H9 (cell line): Measurements from ENCODE around the gene LKAAEAR1. TPM values are rescaled to one million over a fixed set of nuclear protein-coding genes. Genes with fewer than 3 reads are reported as not detected.

Source experiments
- DNase-seq: peaks from one replicate; pipeline ENCODE4 v3.0.0-alpha.2; 2017
- H2AFZ ChIP-seq: one replicate; pipeline ENCODE4 v1.6.1; 2013; ENCODE audit warnings: mild to moderate bottlenecking, low read length, control low read depth, moderate library complexity
- H2AK5ac ChIP-seq: 2 replicates; pipeline ENCODE4 v1.6.1; 2013; ENCODE audit warnings: low read length, control low read depth, mixed read lengths; ENCODE audit not compliant: insufficient read length
- H2BK120ac ChIP-seq: one replicate; pipeline ENCODE4 v1.6.1; 2013; ENCODE audit warnings: low read depth, mild to moderate bottlenecking, low read length, control low read depth, inconsistent platforms; ENCODE audit not compliant: poor library complexity, severe bottlenecking
- H2BK12ac ChIP-seq: 2 replicates; pipeline ENCODE4 v1.6.1; 2013; ENCODE audit warnings: low read length, control low read depth, mixed read lengths, low read depth; ENCODE audit not compliant: insufficient read length
- H2BK15ac ChIP-seq: 2 replicates; pipeline ENCODE4 v1.6.1; 2013; ENCODE audit warnings: low read depth, low read length, control low read depth
- H2BK20ac ChIP-seq: one replicate; pipeline ENCODE4 v1.6.1; 2013; ENCODE audit warnings: low read depth, mild to moderate bottlenecking, low read length, control low read depth, inconsistent platforms; ENCODE audit not compliant: poor library complexity, severe bottlenecking
- H2BK5ac ChIP-seq: 2 replicates; pipeline ENCODE4 v1.6.1; 2013; ENCODE audit warnings: low read length, control low read depth, mixed read lengths; ENCODE audit not compliant: insufficient read length
- H3K14ac ChIP-seq: 2 replicates; pipeline ENCODE4 v1.6.1; 2013; ENCODE audit warnings: low read length, control low read depth; ENCODE audit not compliant: insufficient read depth
- H3K18ac ChIP-seq: 2 replicates; pipeline ENCODE4 v1.6.1; 2013; ENCODE audit warnings: low read depth, mild to moderate bottlenecking, mixed read lengths, low read length, control low read depth; ENCODE audit not compliant: insufficient read length
- H3K23ac ChIP-seq: 2 replicates; pipeline ENCODE4 v1.6.1; 2013; ENCODE audit warnings: low read length, control low read depth, mixed read lengths, low read depth; ENCODE audit not compliant: insufficient read length
- H3K23me2 ChIP-seq: 2 replicates; pipeline ENCODE4 v1.6.1; 2013; ENCODE audit warnings: low read depth, mild to moderate bottlenecking, mixed read lengths, low read length, control low read depth; ENCODE audit not compliant: insufficient read length, poor library complexity, severe bottlenecking
- H3K27ac ChIP-seq: 2 replicates; pipeline ENCODE4 v1.5.1; 2013; ENCODE audit warnings: low read length, control low read depth, mixed read lengths, low read depth; ENCODE audit not compliant: insufficient read length
- H3K27me3 ChIP-seq: 2 replicates; pipeline ENCODE4 v1.6.1; 2013; ENCODE audit warnings: low read length, control low read depth, inconsistent platforms; ENCODE audit not compliant: insufficient read depth
- H3K4ac ChIP-seq: 2 replicates; pipeline ENCODE4 v1.6.1; 2013; ENCODE audit warnings: low read depth, mild to moderate bottlenecking, control low read depth, inconsistent platforms, low read length, moderate library complexity
- H3K4me1 ChIP-seq: 2 replicates; pipeline ENCODE4 v1.6.1; 2013; ENCODE audit warnings: low read length, control low read depth, inconsistent platforms; ENCODE audit not compliant: insufficient read depth
- H3K4me2 ChIP-seq: 2 replicates; pipeline ENCODE4 v1.6.1; 2013; ENCODE audit warnings: low read length, control low read depth, mixed read lengths; ENCODE audit not compliant: insufficient read length, insufficient read depth
- H3K56ac ChIP-seq: 2 replicates; pipeline ENCODE4 v1.6.1; 2013; ENCODE audit warnings: low read depth, mild to moderate bottlenecking, mixed read lengths, low read length, control low read depth; ENCODE audit not compliant: insufficient read length
- H3K79me1 ChIP-seq: 2 replicates; pipeline ENCODE4 v1.6.1; 2013; ENCODE audit warnings: low read depth, mild to moderate bottlenecking, moderate library complexity, low read length, control low read depth, inconsistent platforms; ENCODE audit not compliant: insufficient read depth, poor library complexity, severe bottlenecking
- H3K79me2 ChIP-seq: 2 replicates; pipeline ENCODE4 v1.6.1; 2013; ENCODE audit warnings: low read length, control low read depth, inconsistent platforms; ENCODE audit not compliant: insufficient read depth
- H3K9ac ChIP-seq: 2 replicates; pipeline ENCODE4 v1.6.1; 2013; ENCODE audit warnings: low read length, control low read depth, mixed read lengths; ENCODE audit not compliant: insufficient read length; ENCODE audit errors: extremely low read depth
- H3K9me3 ChIP-seq: one replicate; pipeline ENCODE4 v1.6.1; 2013; ENCODE audit warnings: low read depth, low read length, inconsistent platforms; ENCODE audit not compliant: control insufficient read depth
- H3T11ph ChIP-seq: one replicate; pipeline ENCODE4 v1.6.1; 2013; ENCODE audit warnings: mild to moderate bottlenecking, low read length, control low read depth, inconsistent platforms
- H4K20me1 ChIP-seq: one replicate; pipeline ENCODE4 v1.6.1; 2013; ENCODE audit not compliant: control insufficient read depth, insufficient read length, insufficient read depth
- H4K5ac ChIP-seq: 2 replicates; pipeline ENCODE4 v1.6.1; 2013; ENCODE audit warnings: low read depth, mild to moderate bottlenecking, mixed read lengths, low read length, control low read depth; ENCODE audit not compliant: insufficient read length
- H4K8ac ChIP-seq: replicated peaks from 2 replicates; pipeline ENCODE4 v1.6.1; 2013; ENCODE audit warnings: low read length, control low read depth, mixed read lengths, low read depth; ENCODE audit not compliant: insufficient read length
- H4K91ac ChIP-seq: 2 replicates; pipeline ENCODE4 v1.6.1; 2013; ENCODE audit warnings: low read depth, mild to moderate bottlenecking, moderate library complexity, mixed read lengths, low read length, control low read depth; ENCODE audit not compliant: insufficient read length
- H3K27ac Mint-ChIP-seq, 3 experiments: 2 replicates in 2 of 3; 3 replicates in 1 of 3; pipeline ENCODE4 v1.8.0; 2020 to 2021; ENCODE audit warnings: mixed read lengths in 3 of 3, mild to moderate bottlenecking in 1 of 3, moderate library complexity in 1 of 3
- H3K27me3 Mint-ChIP-seq: 2 replicates; pipeline ENCODE4 v1.8.0; 2021; ENCODE audit warnings: low read depth, mild to moderate bottlenecking, moderate library complexity, mixed read lengths
- H3K36me3 Mint-ChIP-seq, 3 experiments: 2 replicates in 2 of 3; 3 replicates in 1 of 3; pipeline ENCODE4 v1.8.0; 2020 to 2021; ENCODE audit warnings: low read depth in 3 of 3, mixed read lengths in 3 of 3; ENCODE audit not compliant: insufficient read depth in 1 of 3
- H3K4me1 Mint-ChIP-seq, 2 experiments: 2 replicates each; pipeline ENCODE4 v1.8.0; 2020; ENCODE audit warnings: mixed read lengths in 2 of 2
- H3K4me3 Mint-ChIP-seq, 2 experiments: 2 replicates in 1 of 2; 3 replicates in 1 of 2; pipeline ENCODE4 v1.8.0; 2020 to 2021; ENCODE audit warnings: mild to moderate bottlenecking in 2 of 2, mixed read lengths in 2 of 2, moderate library complexity in 1 of 2
- H3K9me3 Mint-ChIP-seq, 2 experiments: 2 replicates in 1 of 2; 3 replicates in 1 of 2; pipeline ENCODE4 v1.8.0; 2020; ENCODE audit warnings: mild to moderate bottlenecking in 2 of 2, mixed read lengths in 2 of 2, moderate library complexity in 1 of 2
- CTCF ChIP-seq: fragments of 200-600 bp; sonication (generic); conservative IDR thresholded peaks from 3 replicates; pipeline ENCODE4 v1.8.0; 2021; ENCODE audit warnings: antibody characterized with exemption, mild to moderate bottlenecking
- WGBS: extraction: QIAGEN DNeasy Blood & Tissue Kit; methylation state at CpG from one replicate; pipeline ENCODE4 v1.1.7; 2013; ENCODE audit warnings: missing lambda C conversion rate, low lambda C conversion rate, mixed read lengths; ENCODE audit not compliant: insufficient read length; ENCODE audit errors: extremely low coverage; 5-methylcytosine and 5-hydroxymethylcytosine counted together
- total RNA-seq: library from RNA; stranded (reverse); gene quantifications from 2 replicates; pipeline ENCODE4 v1.2.1, GENCODE V29; 2021

The LKAAEAR1 gene
- total RNA-seq, 1 experiment from 2014 or later = 0.39 TPM

GRCh38 chr20:64076061-64076997 is 7.9 kb downstream of the LKAAEAR1 start:
- H3T11ph ChIP-seq = no peak overlapping the region
- Mint-ChIP-seq H3K9me3 (no peaks in the 10 kb centered on the region), H3K4me1 (peaks cover 16 to 20% of the 10 kb centered on the region in 2 experiments), H3K27me3 (peaks cover 12% of the 10 kb centered on the region), H3K36me3 (no peaks in the 10 kb centered on the region; a peak in 2 of 7 replicates), H3K27ac (no peak overlapping the region), H3K4me3 (no peak overlapping the region)
- H3K23me2 ChIP-seq = peaks cover 6% of the 10 kb centered on the region
- H3K79me2 ChIP-seq = no peaks in the 10 kb centered on the region
- H3K56ac ChIP-seq = no peak overlapping the region
- no peak overlapping the region for H2BK120ac ChIP-seq
- H3K27ac ChIP-seq = no peak overlapping the region
- H2AK5ac ChIP-seq = no peak overlapping the region
- H3K14ac ChIP-seq = no peak overlapping the region
- H4K91ac ChIP-seq = no peak overlapping the region
- no peak overlapping the region for H2BK12ac ChIP-seq
- H2BK5ac ChIP-seq = no peak overlapping the region
- no peak for TF ChIP-seq CTCF
- no peak overlapping the region for H4K5ac ChIP-seq
- no peak overlapping the region for H2AFZ ChIP-seq
- no peak for DNase-seq
- H3K23ac ChIP-seq = no peak overlapping the region
- H3K18ac ChIP-seq = no peak overlapping the region
- no peak overlapping the region for H3K9ac ChIP-seq
- no peaks in the 10 kb centered on the region; the same call in 1 of the 2 replicates for H3K4me1 ChIP-seq
- H4K8ac ChIP-seq = no peak overlapping the region
- no peaks in the 10 kb centered on the region for H3K27me3 ChIP-seq
- H3K4ac ChIP-seq = no peak overlapping the region
- WGBS = no CpG with 5 or more reads among the region's 22 CpGs
- no peak overlapping the region for H3K4me2 ChIP-seq
- no peak overlapping the region for H2BK15ac ChIP-seq
- H4K20me1 ChIP-seq = no peaks in the 10 kb centered on the region
- no peaks in the 10 kb centered on the region for H3K9me3 ChIP-seq
- no peaks in the 10 kb centered on the region for H3K79me1 ChIP-seq
- no peak overlapping the region for H2BK20ac ChIP-seq
